ENCODE measurements around the gene WSB1.

The WSB1 gene

GRCh38 chr17:27363326-27363725 is 69.4 kb downstream of the WSB1 start:
- no peak for DNase-seq

All from fibroblast of upper back skin (primary cell).